Measurements from ENCODE around the gene MRPL58.
"Not testable (repeated sequence)": the region's sequence is repeated elsewhere in the genome, so short reads cannot be mapped to it uniquely, and the experiment has no call there.

The MRPL58 gene

DNA sequence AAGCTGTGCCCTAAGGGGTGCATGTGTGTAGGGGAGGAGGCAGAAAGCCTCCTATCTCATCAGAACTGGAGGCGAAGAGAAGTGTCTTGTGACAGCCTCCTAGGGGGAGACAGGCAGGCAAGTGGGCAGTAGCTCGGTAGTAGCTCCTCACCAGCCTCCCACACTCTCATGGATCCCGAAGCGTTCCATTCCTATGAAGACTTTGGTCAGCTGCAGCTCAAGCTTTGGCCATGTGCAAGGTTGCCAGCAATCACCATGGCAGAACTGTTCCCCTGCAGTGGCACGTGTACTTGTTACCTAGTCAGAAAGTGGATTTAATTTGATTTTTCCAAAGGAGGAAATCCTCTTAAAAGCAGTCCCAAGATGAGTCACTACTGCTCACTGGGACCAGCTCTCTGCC is 6.7 kb downstream of the MRPL58 start:
- DNase-seq (ENCODE audit: low read depth): no peak

DNA sequence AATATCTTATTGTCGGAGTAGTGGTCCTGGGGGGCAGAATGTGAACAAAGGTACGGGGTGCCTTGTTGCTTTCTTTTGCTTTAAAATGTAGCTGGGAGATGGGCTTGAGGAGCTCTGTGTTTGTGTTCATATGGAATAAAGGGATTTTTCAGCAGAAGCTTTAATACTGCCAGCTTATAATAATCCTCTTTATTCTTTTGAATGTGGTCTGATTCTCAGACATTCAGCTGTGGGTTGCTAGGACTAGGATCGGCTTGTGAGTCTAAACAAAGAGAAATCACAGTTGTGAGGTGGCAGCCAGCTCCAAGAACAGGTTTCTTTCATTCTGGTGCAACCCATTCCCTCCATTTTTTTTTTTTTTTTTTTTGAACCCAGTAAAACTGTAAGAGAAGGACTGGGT is 7.2 kb downstream of the MRPL58 start:
- no peak for DNase-seq (ENCODE audit: low read depth)

DNA sequence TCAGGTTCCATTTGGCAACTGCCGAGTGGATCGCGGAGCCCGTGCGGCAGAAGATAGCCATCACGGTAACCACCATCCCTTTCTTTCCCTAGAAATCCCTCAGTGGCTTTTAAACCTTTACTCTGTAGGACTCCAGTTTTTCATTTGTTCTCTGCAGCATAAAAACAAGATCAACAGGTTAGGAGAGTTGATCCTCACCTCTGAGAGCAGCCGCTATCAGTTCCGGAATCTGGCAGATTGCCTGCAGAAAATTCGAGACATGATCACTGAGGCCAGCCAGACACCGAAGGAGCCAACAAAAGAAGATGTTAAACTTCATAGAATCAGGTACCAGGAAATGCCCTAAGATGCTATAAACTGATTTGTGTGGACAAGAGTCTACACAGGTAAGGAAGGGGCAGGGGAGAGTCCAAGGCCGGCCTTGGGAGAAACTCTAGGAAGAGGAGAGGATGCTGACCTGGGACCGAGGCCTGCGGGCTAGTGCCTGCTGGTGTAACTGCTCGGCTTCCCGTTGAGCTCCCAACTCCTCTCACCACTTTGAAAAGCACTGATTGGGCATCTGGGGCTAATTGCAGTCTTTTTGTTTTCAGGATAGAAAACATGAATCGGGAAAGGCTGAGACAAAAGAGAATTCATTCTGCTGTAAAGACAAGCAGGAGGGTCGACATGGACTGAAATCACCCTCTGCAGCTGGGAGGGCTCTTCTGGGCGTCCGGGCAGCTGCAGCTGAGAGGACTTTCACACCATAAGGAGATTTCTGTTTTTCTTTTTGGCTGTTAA is 8.1 kb downstream of the MRPL58 start:
- DNase-seq (ENCODE audit: low read depth): no peak

- DNase-seq (ENCODE audit: low read depth): no peak
Observed at GRCh38 chr17:75024686-75025397, 12.4 kb downstream of the MRPL58 start.

- DNase-seq (ENCODE audit: low read depth): not testable (repeated sequence)
Observed at GRCh38 chr17:75025398-75025734, 12.9 kb downstream of the MRPL58 start.

- DNase-seq (ENCODE audit: low read depth): not testable (repeated sequence)
Observed at GRCh38 chr17:75026650-75027049, 14.2 kb downstream of the MRPL58 start.

DNA sequence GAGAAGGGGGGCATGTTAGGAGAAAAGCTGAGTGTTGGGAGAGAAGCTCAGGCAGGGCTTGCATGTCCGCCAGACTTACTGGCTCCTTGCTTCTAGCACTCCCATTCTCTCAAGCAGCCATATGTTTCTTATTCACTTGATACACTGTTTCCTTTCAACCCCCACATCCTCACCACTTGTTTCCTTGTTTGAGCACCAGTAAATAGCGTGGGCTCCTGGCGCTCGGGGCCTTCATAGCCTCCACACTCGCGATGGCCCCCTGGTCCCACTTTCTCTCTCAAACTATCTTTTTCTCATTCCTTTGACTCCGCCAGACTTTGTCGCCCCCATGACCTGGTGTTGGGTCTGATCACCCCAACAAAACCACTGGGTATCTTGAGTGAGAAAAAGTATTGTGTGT is 17.7 kb downstream of the MRPL58 start:
- no peak for DNase-seq (ENCODE audit: low read depth)

DNA sequence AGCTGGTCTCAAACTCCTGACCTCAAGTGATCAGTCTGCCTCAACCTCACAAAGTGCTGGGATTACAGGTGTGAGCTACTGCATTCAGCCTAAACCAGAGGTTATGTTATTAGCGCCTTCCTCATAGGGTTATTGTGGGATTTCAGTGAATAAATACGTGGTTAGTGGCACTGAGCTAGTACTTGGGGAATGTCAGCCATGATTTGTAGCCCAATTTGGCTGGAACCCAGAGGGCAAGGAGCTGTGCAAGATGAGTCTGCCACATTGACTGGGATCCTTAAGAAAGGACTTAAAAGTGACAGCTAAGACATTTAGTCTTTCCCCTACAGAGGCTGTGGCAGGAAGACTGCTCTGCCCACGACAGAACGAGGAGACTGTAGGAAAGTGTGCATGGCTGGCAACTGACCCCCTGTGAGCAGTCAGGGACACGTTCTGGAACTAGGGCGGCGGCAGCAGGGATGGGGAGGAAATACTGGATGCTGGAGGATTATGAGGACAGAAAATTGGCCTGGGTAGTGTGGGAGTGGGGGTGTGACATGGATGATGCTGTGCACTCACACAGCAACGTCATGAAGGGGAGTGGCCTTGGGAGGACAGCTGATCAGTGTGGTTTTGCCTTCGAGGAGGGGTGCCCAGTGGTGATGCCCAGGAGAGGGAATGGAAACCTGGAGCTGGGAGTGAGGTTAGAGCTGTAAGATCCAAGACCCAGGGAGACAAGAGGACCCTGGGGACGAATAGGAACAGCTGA is 19.7 kb downstream of the MRPL58 start:
- peak; percentile 44 for DNase-seq (ENCODE audit: low read depth)

DNA sequence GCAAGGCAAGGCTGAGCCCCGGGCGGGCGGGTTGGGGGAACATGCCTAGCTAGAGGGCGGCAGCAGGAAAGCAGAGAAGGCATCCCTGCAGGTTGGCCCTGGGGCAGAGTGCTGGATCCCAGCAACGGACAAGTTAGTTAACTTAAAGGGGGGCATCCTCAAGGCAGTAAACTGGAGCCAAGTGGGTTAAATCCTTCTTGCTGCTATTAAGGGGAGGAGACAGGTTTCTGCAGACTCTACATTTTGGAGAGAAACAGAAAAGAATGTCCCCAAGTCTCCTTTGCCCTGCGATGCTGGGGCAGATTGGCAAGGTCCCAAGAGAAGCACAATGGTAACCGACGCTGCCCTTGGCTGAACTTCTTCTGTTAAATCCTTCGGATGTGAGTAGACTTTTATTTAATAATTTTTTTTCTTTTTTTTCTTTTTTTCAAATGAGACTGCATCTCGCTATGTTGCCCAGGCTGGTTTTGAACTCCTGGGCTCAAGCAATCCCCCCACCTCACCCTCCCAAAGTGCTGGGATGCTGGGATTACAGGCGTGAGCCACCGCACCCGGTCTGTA is 20.3 kb downstream of the MRPL58 start:
- DNase-seq (ENCODE audit: low read depth): no peak

GRCh38 chr17:75033346-75034235 is 21.1 kb downstream of the MRPL58 start:
- DNase-seq (ENCODE audit: low read depth): peak; percentile 93

DNA sequence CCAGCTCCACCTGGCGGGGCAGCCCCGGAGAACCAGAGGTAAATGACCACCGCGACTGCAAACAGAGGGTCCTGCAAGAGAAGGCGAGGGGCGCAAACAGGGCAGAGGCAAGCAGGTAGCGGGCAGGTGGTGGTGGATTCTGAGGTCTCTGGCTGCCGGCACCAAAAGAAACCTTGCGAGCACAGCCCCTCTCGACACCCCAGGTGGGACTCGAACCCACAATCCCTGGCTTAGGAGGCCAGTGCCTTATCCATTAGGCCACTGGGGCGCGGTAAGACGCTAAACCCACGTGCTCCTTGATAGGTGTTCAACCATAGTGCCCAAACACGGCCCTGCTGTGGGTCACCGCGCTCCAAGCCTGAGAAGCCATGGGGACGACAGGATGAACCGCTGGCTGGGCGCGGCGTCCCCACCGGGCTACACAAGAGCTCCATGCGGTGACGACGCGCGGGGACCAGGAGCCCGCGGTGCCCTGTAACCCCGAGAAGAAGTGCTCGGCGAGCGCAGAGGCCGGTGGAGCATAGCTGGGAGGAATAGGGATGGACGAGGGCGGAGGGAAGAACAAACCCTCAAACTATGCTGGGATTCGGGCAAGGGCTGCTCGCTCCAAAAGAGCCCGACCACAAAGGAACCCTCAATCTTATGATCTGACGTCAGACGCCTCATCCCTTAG is 21.9 kb downstream of the MRPL58 start:
- peak; percentile 90 for DNase-seq (ENCODE audit: low read depth)

GRCh38 chr17:75036643-75037268 is 24.3 kb downstream of the MRPL58 start:
- DNase-seq (ENCODE audit: low read depth): peak; percentile 73

GRCh38 chr17:75039238-75039637 is 26.8 kb downstream of the MRPL58 start:
- no peak for DNase-seq (ENCODE audit: low read depth)

DNA sequence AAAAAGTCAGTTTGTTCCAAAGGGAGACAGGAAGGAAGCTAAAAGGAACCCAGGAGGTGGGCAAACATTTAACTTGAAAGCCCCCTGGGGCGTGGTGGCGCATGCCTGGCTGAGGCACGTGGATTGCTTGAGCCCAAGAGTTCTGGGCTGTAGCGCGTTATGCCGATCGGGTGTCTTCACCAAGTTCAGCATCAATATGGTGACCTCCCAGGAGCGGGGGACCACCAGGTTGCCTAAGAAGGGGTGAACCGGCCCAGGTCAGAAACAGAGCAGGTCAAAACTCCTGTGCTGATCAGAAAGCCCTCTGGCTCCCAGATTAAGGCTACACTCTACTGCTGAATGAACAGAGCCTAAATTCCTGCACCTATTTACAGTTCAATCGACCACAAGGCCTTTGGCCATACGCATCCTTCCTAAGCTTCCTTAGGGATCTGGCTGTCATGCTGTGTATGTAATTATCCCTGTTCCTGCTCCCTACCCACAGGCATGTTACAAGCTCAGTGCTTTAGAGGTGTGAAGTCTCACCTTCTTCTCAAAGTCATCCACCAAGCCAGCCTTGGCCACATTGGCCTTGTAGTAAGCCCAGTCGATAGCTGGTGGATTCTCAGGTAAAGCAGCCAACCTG is 29.3 kb downstream of the MRPL58 start:
- no peak for DNase-seq (ENCODE audit: low read depth)

DNA sequence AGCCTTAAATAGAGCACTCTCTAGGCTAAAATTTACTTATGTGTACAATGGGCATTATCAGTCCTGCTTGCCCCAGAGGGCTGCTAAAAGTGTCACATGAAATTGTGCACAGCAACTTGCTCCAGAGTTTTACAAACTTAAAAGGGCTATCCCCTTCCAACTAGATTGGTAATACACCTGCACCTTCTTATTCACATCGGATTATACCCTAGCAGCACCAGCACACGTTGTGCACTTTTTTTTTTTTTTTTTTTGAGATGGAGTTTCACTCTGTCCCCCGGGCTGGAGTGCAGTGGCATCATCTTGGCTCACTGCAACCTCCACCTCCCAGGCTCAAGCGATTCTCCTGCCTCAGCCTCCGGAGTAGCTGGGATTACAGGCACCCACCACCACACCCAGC is 31.3 kb downstream of the MRPL58 start:
- DNase-seq (ENCODE audit: low read depth): not testable (repeated sequence)

- DNase-seq (ENCODE audit: low read depth): no peak
Observed at GRCh38 chr17:75044716-75045115, 32.2 kb downstream of the MRPL58 start.

GRCh38 chr17:75045946-75046406 is 33.5 kb downstream of the MRPL58 start:
- DNase-seq (ENCODE audit: low read depth): not testable (repeated sequence)

DNA sequence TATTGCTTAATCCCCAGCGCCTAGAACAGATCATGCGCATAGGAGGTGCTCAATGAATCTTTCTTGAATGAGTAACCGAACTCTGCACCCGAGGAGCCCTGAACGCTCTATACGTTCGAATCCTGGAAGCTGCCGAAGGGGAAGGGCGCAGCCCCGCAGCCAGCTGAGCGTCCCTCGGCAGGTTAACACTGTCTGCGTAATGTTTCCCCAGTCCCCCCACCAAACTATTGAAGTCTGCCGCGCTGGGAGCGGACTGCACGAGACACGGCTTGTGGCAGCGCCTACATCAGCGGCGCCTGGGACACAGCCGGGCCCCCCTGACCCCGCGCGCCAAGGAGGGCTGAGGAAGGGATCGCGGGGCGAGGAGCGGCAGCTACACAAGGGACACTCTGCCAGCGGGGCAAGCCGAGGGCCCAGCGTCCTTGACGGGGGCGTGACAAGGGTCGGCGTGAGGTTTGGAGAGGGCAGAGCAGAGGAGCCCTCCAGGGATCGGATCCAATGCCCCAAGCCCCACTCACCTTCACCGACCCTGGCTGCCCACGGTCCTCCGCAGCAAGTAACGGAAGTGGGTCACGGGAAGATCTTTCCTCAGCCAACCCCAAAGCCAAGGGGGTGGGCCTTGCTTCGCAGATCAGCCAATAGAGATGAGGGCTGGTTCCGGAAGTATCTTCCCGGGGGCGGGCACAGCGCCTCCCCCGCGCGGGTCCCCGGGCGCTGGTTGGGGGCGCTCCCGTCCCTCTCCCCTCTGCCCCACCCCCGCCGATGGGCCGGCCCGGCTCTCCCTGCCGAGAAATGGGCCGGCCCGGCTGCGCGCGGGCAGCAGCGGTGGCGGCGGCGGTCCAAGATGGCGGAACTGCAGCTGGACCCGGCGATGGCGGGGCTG is 34.2 kb downstream of the MRPL58 start, which contains the start of the genes ATP5PD and KCTD2:
Gene ATP5PD (minus strand): TSS at position 563 of the 883 bp plus-strand sequence. CDS start 4,319 bp downstream, outside the sequence.
Gene KCTD2 (plus strand): TSS at position 819 of the 883 bp plus-strand sequence. CDS start 26 bp downstream, at position 845.
- peak; percentile 95 for DNase-seq (ENCODE audit: low read depth)

Data from activated T-cell treated with anti-CD3 and anti-CD28 coated beads for 24 hours (primary cell).